NCI-H524 treated with DMSO at 0.1 percent for 48 hours (cell line): ENCODE results near the gene GBF1.
"Not testable (repeated sequence)": the region's sequence is repeated elsewhere in the genome, so short reads cannot be mapped to it uniquely, and the experiment has no call there.

Experiments used
- DNase-seq: peaks from one replicate; lab custom pipeline; 2025; lab: John Stamatoyannopoulos, UW

Gene GBF1

GRCh38 chr10:102301332-102301731, 56.0 kb downstream of the GBF1 start:
- not testable (repeated sequence) for DNase-seq

- DNase-seq, result no peak
These were observed 57.3 kb downstream of the GBF1 start for GRCh38 chr10:102302611-102303010.

GRCh38 chr10:102306006-102306405, 60.7 kb downstream of the GBF1 start:
- DNase-seq, result no peak

GRCh38 chr10:102306710-102307109, 61.4 kb downstream of the GBF1 start:
- DNase-seq, result no peak

- DNase-seq, result not testable (repeated sequence)
These were observed 63.0 kb downstream of the GBF1 start for GRCh38 chr10:102308318-102308717.

GRCh38 chr10:102309236-102309635, 63.9 kb downstream of the GBF1 start:
- DNase-seq, result no peak

- no peak for DNase-seq
These were observed 64.6 kb downstream of the GBF1 start for GRCh38 chr10:102309916-102310315.

- no peak for DNase-seq
These were observed 65.2 kb downstream of the GBF1 start for GRCh38 chr10:102310361-102311024.

GRCh38 chr10:102311025-102311420, 65.7 kb downstream of the GBF1 start:
- DNase-seq, result no peak

- no peak for DNase-seq
These were observed 67.4 kb downstream of the GBF1 start for GRCh38 chr10:102312683-102313082.

- DNase-seq, result peak; percentile 8
These were observed 68.0 kb downstream of the GBF1 start for GRCh38 chr10:102313221-102313896.

GRCh38 chr10:102314801-102315200, 69.5 kb downstream of the GBF1 start:
- DNase-seq, result no peak

GRCh38 chr10:102316421-102316820, 71.1 kb downstream of the GBF1 start:
- DNase-seq, result no peak

GRCh38 chr10:102322914-102323313, 77.6 kb downstream of the GBF1 start:
- no peak for DNase-seq

- no peak for DNase-seq
These were observed 78.7 kb downstream of the GBF1 start for GRCh38 chr10:102324061-102324460.

GRCh38 chr10:102326031-102326430, 80.7 kb downstream of the GBF1 start:
- DNase-seq, result no peak

GRCh38 chr10:102327002-102327401, 81.7 kb downstream of the GBF1 start:
- DNase-seq, result no peak

- DNase-seq, result no peak
These were observed 82.3 kb downstream of the GBF1 start for GRCh38 chr10:102327641-102328040.

GRCh38 chr10:102332772-102333171, 87.4 kb downstream of the GBF1 start:
- DNase-seq, result no peak

GRCh38 chr10:102334101-102334500, 88.8 kb downstream of the GBF1 start:
- no peak for DNase-seq

- no peak for DNase-seq
These were observed 89.9 kb downstream of the GBF1 start for GRCh38 chr10:102335184-102335583.

GRCh38 chr10:102341038-102341688, 95.8 kb downstream of the GBF1 start:
- DNase-seq, result no peak

GRCh38 chr10:102342458-102342857, 97.1 kb downstream of the GBF1 start:
- no peak for DNase-seq
